Small intestine (tissue), 7 donors: ENCODE measurements around the gene IL37. TPM values are rescaled to one million over a fixed set of nuclear protein-coding genes. Genes with fewer than 3 reads are reported as not detected.

Experiments used
- DNase-seq, 2 donors: peaks; one replicate each; pipeline versions ENCODE4 v3.0.0 to v3.0.0-alpha.2; 2013
- FAIRE-seq: peaks from 2 replicates; lab custom pipeline; 2012; peaks lifted over from hg19 to GRCh38; lab: Jason Lieb, UNC
- H3K27ac ChIP-seq, 3 donors: one replicate each; pipeline ENCODE4 v1.5.1; 2013; ENCODE audit warnings: low read length in 2 of 3, mild to moderate bottlenecking in 2 of 3, control low read depth in 1 of 3, inconsistent platforms in 1 of 3, low read depth in 1 of 3, moderate library complexity in 1 of 3
- H3K27me3 ChIP-seq, 3 donors: one replicate each; pipeline ENCODE4 v1.6.1; 2013; ENCODE audit warnings: low read length in 3 of 3, inconsistent platforms in 1 of 3; ENCODE audit not compliant: control insufficient read depth in 3 of 3, insufficient read depth in 3 of 3
- H3K36me3 ChIP-seq, 3 donors: one replicate each; pipeline ENCODE4 v1.6.1; 2013; ENCODE audit warnings: low read length in 3 of 3, inconsistent platforms in 1 of 3, low read depth in 1 of 3, mild to moderate bottlenecking in 1 of 3, moderate library complexity in 1 of 3; ENCODE audit not compliant: control insufficient read depth in 3 of 3, insufficient read depth in 2 of 3
- H3K4me1 ChIP-seq, 3 donors: one replicate each; pipeline ENCODE4 v1.6.1; 2013; ENCODE audit warnings: low read length in 2 of 3, inconsistent platforms in 1 of 3, low read depth in 1 of 3, mild to moderate bottlenecking in 1 of 3, moderate library complexity in 1 of 3; ENCODE audit not compliant: control insufficient read depth in 3 of 3, insufficient read depth in 2 of 3
- H3K4me3 ChIP-seq, 3 donors: one replicate each; pipeline ENCODE4 v1.5.1; 2013; ENCODE audit warnings: low read length in 3 of 3, control low read depth in 1 of 3, inconsistent platforms in 1 of 3, low read depth in 1 of 3, mild to moderate bottlenecking in 1 of 3, moderate library complexity in 1 of 3
- H3K9me3 ChIP-seq, 2 donors: one replicate each; pipeline ENCODE4 v1.6.1; 2013; ENCODE audit warnings: low read depth in 1 of 2, low read length in 1 of 2; ENCODE audit not compliant: control insufficient read depth in 2 of 2, insufficient read depth in 1 of 2
- WGBS, 3 donors: extraction: QIAGEN DNeasy Blood & Tissue Kit; methylation state at CpG; one replicate each; pipeline ENCODE4 v1.1.7; 2013; 5-methylcytosine and 5-hydroxymethylcytosine counted together
- polyA plus RNA-seq, 4 donors: library from polyadenylated mRNA; stranded (reverse) in 3 of 4; unstranded in 1 of 4; fragments of 200-250 nt in 3 of 4; fragments of 120-200 nt in 1 of 4; gene quantifications; one replicate each; pipeline versions ENCODE4 v1.2.1 to v1.2.3, GENCODE V29; 2013
- donor health status: healthy with polysubstance abuse.
- donor health status: control.
- donor health status: control.
- donor health status: Bipolar disorder and iron deficiency.
- donor health status: healthy.

IL37 gene
- polyA plus RNA-seq, 4 donors, result 1.6 TPM; not detected in 3

GRCh38 chr2:112938904-112939303 is 27.9 kb downstream of the IL37 start:
- H3K9me3 ChIP-seq, result no peaks in the 10 kb centered on the region
- H3K36me3 ChIP-seq, result no peaks in the 10 kb centered on the region
- FAIRE-seq (no peak), DNase-seq (peak in 1 of 2 donors; percentile 8)
- H3K4me3 ChIP-seq, result no peak overlapping the region
- H3K4me1 ChIP-seq, result no peaks in the 10 kb centered on the region
- H3K27me3 ChIP-seq, result no peaks in the 10 kb centered on the region
- no peak overlapping the region for H3K27ac ChIP-seq
- 61 to 75% (median 67%) methylated on average over 5 of the region's 5 CpGs for WGBS, 3 donors

GRCh38 chr2:112939425-112939824 is 28.5 kb downstream of the IL37 start:
- Histone ChIP-seq H3K4me3 (no peak overlapping the region), H3K27ac (no peak overlapping the region), H3K27me3 (no peaks in the 10 kb centered on the region), H3K4me1 (no peaks in the 10 kb centered on the region), H3K9me3 (no peaks in the 10 kb centered on the region), H3K36me3 (no peaks in the 10 kb centered on the region)
- 70 to 85% (median 79%) methylated on average over 5 of the region's 5 CpGs for WGBS, 3 donors
- peak in 1 of 2 donors; percentile 51 for DNase-seq
- FAIRE-seq, result no peak

GRCh38 chr2:112940859-112941625 is 30.1 kb downstream of the IL37 start:
- DNase-seq, result no peak
- WGBS, 3 donors, result 57 to 85% (median 72%) methylated on average over 3 of the region's 3 CpGs
- Histone ChIP-seq H3K4me3 (no peak overlapping the region), H3K9me3 (peaks cover 0 to 11% of the 10 kb centered on the region in 2 donors), H3K36me3 (no peaks in the 10 kb centered on the region), H3K27ac (no peak overlapping the region), H3K4me1 (no peaks in the 10 kb centered on the region), H3K27me3 (no peaks in the 10 kb centered on the region)
- no peak for FAIRE-seq

GRCh38 chr2:112941753-112942653 is 31.0 kb downstream of the IL37 start:
- DNase-seq, result peak; percentile 80 to 92
- FAIRE-seq, result no peak
- H3K27me3 ChIP-seq, result no peaks in the 10 kb centered on the region
- H3K4me3 ChIP-seq, result no peak overlapping the region
- WGBS, 3 donors, result 25 to 30% (median 27%) methylated on average over 14 of the region's 14 CpGs
- peaks cover 0 to 20% of the 10 kb centered on the region in 2 donors for H3K9me3 ChIP-seq
- no peaks in the 10 kb centered on the region for H3K36me3 ChIP-seq
- no peaks in the 10 kb centered on the region for H3K4me1 ChIP-seq
- H3K27ac ChIP-seq, result no peak overlapping the region

GRCh38 chr2:112942654-112943002 is 31.7 kb downstream of the IL37 start:
- no peak overlapping the region for H3K27ac ChIP-seq
- DNase-seq (peak in 1 of 2 donors; percentile 41), FAIRE-seq (no peak)
- no peak overlapping the region for H3K4me3 ChIP-seq
- peaks cover 0 to 2% (median 0%) of the 10 kb centered on the region in 3 donors for H3K27me3 ChIP-seq
- 28 to 46% (median 43%) methylated on average over 2 of the region's 2 CpGs for WGBS, 3 donors
- H3K4me1 ChIP-seq, result no peaks in the 10 kb centered on the region
- peaks cover 0 to 26% of the 10 kb centered on the region in 2 donors for H3K9me3 ChIP-seq
- no peaks in the 10 kb centered on the region for H3K36me3 ChIP-seq

- no peaks in the 10 kb centered on the region for H3K36me3 ChIP-seq
- no peak overlapping the region for H3K4me3 ChIP-seq
- peaks cover 0 to 2% (median 2%) of the 10 kb centered on the region in 3 donors for H3K27me3 ChIP-seq
- FAIRE-seq (no peak), DNase-seq (no peak)
- 86 to 91% (median 91%) methylated on average over 1 of the region's 1 CpG for WGBS, 3 donors
- no peaks in the 10 kb centered on the region for H3K4me1 ChIP-seq
- peaks cover 0 to 30% of the 10 kb centered on the region in 2 donors for H3K9me3 ChIP-seq
- H3K27ac ChIP-seq, result no peak overlapping the region
Observed at GRCh38 chr2:112944971-112945370, 34.0 kb downstream of the IL37 start.

- 73 to 85% (median 84%) methylated on average over 2 of the region's 2 CpGs for WGBS, 3 donors
- no peak for FAIRE-seq
Observed at GRCh38 chr2:112946086-112946485, 35.1 kb downstream of the IL37 start.

GRCh38 chr2:112947374-112947773 is 36.4 kb downstream of the IL37 start:
- no peak overlapping the region for H3K27ac ChIP-seq
- H3K9me3 ChIP-seq, result peaks cover 0 to 30% of the 10 kb centered on the region in 2 donors
- H3K36me3 ChIP-seq, result no peaks in the 10 kb centered on the region
- H3K27me3 ChIP-seq, result peaks cover 0 to 2% (median 2%) of the 10 kb centered on the region in 3 donors
- WGBS, 3 donors, result 3 to 23% (median 10%) methylated on average over 2 of the region's 2 CpGs
- DNase-seq (no peak), FAIRE-seq (no peak)
- no peaks in the 10 kb centered on the region for H3K4me1 ChIP-seq
- H3K4me3 ChIP-seq, result no peak overlapping the region

More at GRCh38 chr2:112946086-112946485, 35.1 kb downstream of the IL37 start:
- peaks cover 0 to 30% of the 10 kb centered on the region in 2 donors for H3K9me3 ChIP-seq
- H3K4me3 ChIP-seq, result no peak overlapping the region
- no peaks in the 10 kb centered on the region for H3K4me1 ChIP-seq
- H3K27me3 ChIP-seq, result peaks cover 0 to 2% (median 2%) of the 10 kb centered on the region in 3 donors
- no peaks in the 10 kb centered on the region for H3K36me3 ChIP-seq
- DNase-seq, result no peak
- H3K27ac ChIP-seq, result no peak overlapping the region
